ENCODE measurements around the gene SCN4B.
A peak's percentile ranks its signal among the peaks of the same experiment; 100 is the strongest.
"Not testable (repeated sequence)": the region's sequence is repeated elsewhere in the genome, so short reads cannot be mapped to it uniquely, and the experiment has no call there.

Gene SCN4B

GRCh38 chr11:118152552-118153471 lies at the start of gene SCN4B:
SCN4B (minus strand) TSS chr11:118152823; CDS start chr11:118152673, 150 bp downstream.
- peak; percentile 47 for DNase-seq (ENCODE audit: low read depth)

- no peak for DNase-seq (ENCODE audit: low read depth)
Observed at GRCh38 chr11:118201966-118202365, 49.3 kb upstream of the SCN4B start.

- DNase-seq (ENCODE audit: low read depth) = no peak
Observed at GRCh38 chr11:118200901-118201680, 48.5 kb upstream of the SCN4B start.

GRCh38 chr11:118200497-118200896 lies 47.9 kb upstream of the SCN4B start:
- DNase-seq (ENCODE audit: low read depth) = no peak

- no peak for DNase-seq (ENCODE audit: low read depth)
Observed at GRCh38 chr11:118199135-118199534, 46.5 kb upstream of the SCN4B start.

GRCh38 chr11:118198370-118198769 lies 45.7 kb upstream of the SCN4B start:
- peak; percentile 74 for DNase-seq (ENCODE audit: low read depth)

GRCh38 chr11:118194835-118195627 lies 42.4 kb upstream of the SCN4B start:
- peak; percentile 42 for DNase-seq (ENCODE audit: low read depth)

GRCh38 chr11:118193910-118194566 lies 41.4 kb upstream of the SCN4B start:
- DNase-seq (ENCODE audit: low read depth) = no peak

- DNase-seq (ENCODE audit: low read depth) = not testable (repeated sequence)
Observed at GRCh38 chr11:118192817-118193216, 40.2 kb upstream of the SCN4B start.

GRCh38 chr11:118190942-118191506 lies 38.4 kb upstream of the SCN4B start:
- not testable (repeated sequence) for DNase-seq (ENCODE audit: low read depth)

GRCh38 chr11:118186346-118187107 lies 33.9 kb upstream of the SCN4B start:
- no peak for DNase-seq (ENCODE audit: low read depth)

- no peak for DNase-seq (ENCODE audit: low read depth)
Observed at GRCh38 chr11:118184784-118185579, 32.4 kb upstream of the SCN4B start.

- DNase-seq (ENCODE audit: low read depth) = not testable (repeated sequence)
Observed at GRCh38 chr11:118183691-118184090, 31.1 kb upstream of the SCN4B start.

GRCh38 chr11:118180300-118180703 lies 27.7 kb upstream of the SCN4B start:
- peak; percentile 56 for DNase-seq (ENCODE audit: low read depth)

- DNase-seq (ENCODE audit: low read depth) = no peak
Observed at GRCh38 chr11:118176778-118177134, 24.1 kb upstream of the SCN4B start.

- DNase-seq (ENCODE audit: low read depth) = peak; percentile 20
Observed at GRCh38 chr11:118175993-118176777, 23.6 kb upstream of the SCN4B start, which contains the start of gene SCN2B. SCN2B (minus strand) TSS chr11:118176639; CDS start chr11:118176431, 208 bp downstream.

GRCh38 chr11:118175031-118175992 lies 22.7 kb upstream of the SCN4B start:
- peak; percentile 33 for DNase-seq (ENCODE audit: low read depth)

Data from ELR (cell line).